Endothelial cell of umbilical vein (primary cell): Measurements from ENCODE around the gene ZNF438. TPM values are rescaled to one million over a fixed set of nuclear protein-coding genes. Genes with fewer than 3 reads are reported as not detected.

Source experiments
- BruUV-seq: library from RNA; stranded (reverse); fragments of 400-500 nt; replicated peaks from 2 replicates; lab custom pipeline; 2021; lab: Mats Ljungman, UMichigan
- CTCF ChIA-PET: fragments of 300-600, 350-600 bp; sonication (Branson Sonifier 250); formaldehyde crosslinking; loops from one replicate; lab custom pipeline; 2021; ENCODE audit warnings: antibody characterized with exemption, inconsistent platforms; lab: Charles Lee
- POLR2A ChIA-PET: fragments of 300-600, 350-600 bp; sonication (Branson Sonifier 250); formaldehyde crosslinking; loops from one replicate; lab custom pipeline; 2021; ENCODE audit warnings: antibody characterized with exemption, inconsistent platforms; lab: Charles Lee
- DNase-seq: peaks from one replicate; pipeline ENCODE4 v3.0.0-alpha.2; 2011; ENCODE audit warnings: low read depth, low spot score
- FAIRE-seq: peaks from 2 replicates; lab custom pipeline; 2011; peaks lifted over from hg19 to GRCh38; lab: Jason Lieb, UNC
- H2AFZ ChIP-seq: 2 replicates; pipeline ENCODE4 v1.6.0; 2012; ENCODE audit warnings: low read depth, low read length, control low read depth, inconsistent platforms
- H3K27ac ChIP-seq: 2 replicates; pipeline ENCODE4 v1.5.1; 2011; ENCODE audit warnings: low read depth, mild to moderate bottlenecking, control low read depth, low read length, moderate library complexity; ENCODE audit not compliant: insufficient read depth
- H3K27me3 ChIP-seq, 2 experiments: 2 replicates each; pipeline versions ENCODE4 v1.6.0 to v1.6.1; 2011; ENCODE audit warnings: low read length in 2 of 2, mixed read lengths in 1 of 2; ENCODE audit not compliant: control insufficient read depth in 2 of 2, insufficient read depth in 2 of 2
- H3K36me3 ChIP-seq, 2 experiments: 2 replicates in 1 of 2; 3 replicates in 1 of 2; pipeline ENCODE4 v1.5.1; 2011; ENCODE audit warnings: low read length in 2 of 2, mild to moderate bottlenecking in 1 of 2, moderate library complexity in 1 of 2; ENCODE audit not compliant: control insufficient read depth in 2 of 2, insufficient read depth in 2 of 2; ENCODE audit errors: extremely low read depth in 1 of 2
- H3K4me1 ChIP-seq: 3 replicates; pipeline ENCODE4 v1.5.1; 2011; ENCODE audit warnings: mild to moderate bottlenecking, low read length; ENCODE audit not compliant: control insufficient read depth, insufficient read depth; ENCODE audit errors: extremely low read depth
- H3K4me2 ChIP-seq: 2 replicates; pipeline ENCODE4 v1.6.1; 2011; ENCODE audit warnings: low read length, control low read depth, mixed read lengths; ENCODE audit not compliant: insufficient read depth
- H3K4me3 ChIP-seq, 3 experiments: fragments of 200-600 bp in 1 of 3; sonication (generic), shearing (Covaris generic) in 1 of 3; replicated peaks in 1 of 3; 2 replicates each; pipeline ENCODE4 v1.5.1; 2011 to 2016; ENCODE audit warnings: control low read depth in 3 of 3, low read length in 3 of 3, mild to moderate bottlenecking in 2 of 3, inconsistent platforms in 1 of 3, low read depth in 1 of 3, moderate library complexity in 1 of 3; ENCODE audit not compliant: insufficient read depth in 1 of 3
- H3K79me2 ChIP-seq: 2 replicates; pipeline ENCODE4 v1.6.0; 2012; ENCODE audit warnings: low read length, inconsistent platforms; ENCODE audit not compliant: control insufficient read depth, insufficient read depth
- H3K9ac ChIP-seq: replicated peaks from 2 replicates; pipeline ENCODE3; 2011; ENCODE audit warnings: low read length, control low read depth; ENCODE audit not compliant: insufficient read depth; ENCODE audit errors: extremely low read depth
- H3K9me1 ChIP-seq: replicated peaks from 3 replicates; pipeline ENCODE4 v1.6.0; 2011; ENCODE audit warnings: mild to moderate bottlenecking, low read length; ENCODE audit not compliant: control insufficient read depth, insufficient read depth; ENCODE audit errors: extremely low read depth
- H3K9me3 ChIP-seq: replicated peaks from 2 replicates; pipeline ENCODE4 v1.5.1; 2012; ENCODE audit warnings: low read length, inconsistent platforms; ENCODE audit not compliant: control insufficient read depth, insufficient read depth
- H4K20me1 ChIP-seq: replicated peaks from 2 replicates; pipeline ENCODE3; 2011; ENCODE audit warnings: mild to moderate bottlenecking, low read length; ENCODE audit not compliant: control insufficient read depth, insufficient read depth; ENCODE audit errors: extremely low read depth
- CTCF ChIP-seq, 2 donors: IDR thresholded peaks; 1 replicate in 1 of 2; 2 replicates in 1 of 2; pipeline ENCODE4 v1.5.1; 2011; ENCODE audit warnings: low read length in 2 of 2, mild to moderate bottlenecking in 2 of 2, moderate library complexity in 2 of 2, control low read depth in 1 of 2, inconsistent platforms in 1 of 2, low read depth in 1 of 2; ENCODE audit not compliant: insufficient read depth in 1 of 2; ENCODE audit errors: extremely low read depth in 1 of 2
- FOS ChIP-seq: IDR thresholded peaks from 2 replicates; pipeline ENCODE4 v1.6.1; 2011; ENCODE audit warnings: mild to moderate bottlenecking, low read length, moderate library complexity, borderline replicate concordance; ENCODE audit not compliant: insufficient read depth
- GATA2 ChIP-seq: IDR thresholded peaks from 2 replicates; pipeline ENCODE4 v1.7.0; 2011; ENCODE audit warnings: low read depth, mild to moderate bottlenecking, moderate library complexity, mixed read lengths, low read length; ENCODE audit not compliant: insufficient read length, insufficient read depth
- JUN ChIP-seq: IDR thresholded peaks from 2 replicates; pipeline ENCODE4 v1.6.1; 2011; ENCODE audit warnings: borderline replicate concordance, low read depth; ENCODE audit not compliant: insufficient read length, insufficient read depth
- POLR2AphosphoS5 ChIP-seq: IDR thresholded peaks from 2 replicates; pipeline ENCODE4 v1.6.1; 2012; ENCODE audit warnings: low read depth, mild to moderate bottlenecking, control low read depth, low read length, moderate library complexity; ENCODE audit not compliant: insufficient read depth
- dilution Hi-C: fragments of 300-500 bp; cut with MboI; formaldehyde crosslinking; loops from one replicate; pipeline ENCODE4 v1.15.0; 2019; ENCODE audit warnings: low sequenced_read_pairs; ENCODE audit not compliant: extremely low pct_ligation_motif_present
- intact Hi-C: fragments of 100-400 bp; cut with micrococcal nuclease; formaldehyde crosslinking; loops from one replicate; pipeline ENCODE4 v1.10.0; 2022
- polyA plus RNA-seq, 4 experiments: library from polyadenylated mRNA; depleted of rRNA in 3 of 4; stranded (reverse) in 3 of 4; unstranded in 1 of 4; fragments of >200 nt; gene quantifications; 2 replicates each; pipeline versions ENCODE4 v1.2.1 to v1.2.3, GENCODE V29; 2011 to 2012; ENCODE audit warnings: missing spikeins in 1 of 4
- total RNA-seq: library from RNA; stranded (reverse); gene quantifications from 2 replicates; pipeline ENCODE4 v1.2.3, GENCODE V29; 2021
- TF ChIP-seq, protein P1 (sequence below): IDR thresholded peaks from 2 replicates; pipeline ENCODE4 v1.6.1; 2011; ENCODE audit not compliant: insufficient read depth, insufficient read length

Gene ZNF438
- total and polyA plus RNA-seq, 2 donors (not counting 3 experiments of a cell fraction or from before 2014, with no cell fraction given): 7.2 to 15.1 TPM

DNA sequence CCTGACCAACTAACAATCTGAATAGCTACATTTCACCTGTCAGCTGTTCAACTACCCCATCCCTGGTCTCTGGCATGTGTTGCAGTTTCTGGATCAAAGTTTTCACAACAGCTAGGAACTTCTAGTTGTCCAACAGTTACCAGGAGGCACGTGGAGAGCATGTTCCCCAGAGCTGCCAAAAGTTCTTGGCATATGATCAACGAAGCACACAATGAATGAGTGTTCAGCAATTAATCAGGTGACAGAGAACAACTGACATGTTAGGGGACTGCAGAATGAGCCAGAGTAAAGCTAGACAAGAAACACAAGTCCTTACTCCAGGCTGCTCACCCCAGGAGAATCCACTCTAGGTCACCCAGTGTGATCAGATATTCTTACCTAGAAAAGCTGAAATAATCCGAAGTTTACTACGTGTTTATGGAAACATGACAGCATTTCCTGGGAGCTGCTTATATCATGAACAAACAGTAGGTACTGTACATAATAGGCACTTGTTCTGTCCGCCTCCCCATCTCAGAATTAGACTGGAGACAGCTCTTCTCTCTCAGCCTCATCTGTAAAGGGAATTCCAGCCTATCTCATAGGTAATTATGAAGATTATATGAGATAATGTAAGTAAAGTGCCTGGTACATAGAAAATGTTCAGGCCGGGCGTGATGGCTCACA lies 50.6 kb downstream of the ZNF438 start:
- Histone ChIP-seq H4K20me1 (no peaks in the 10 kb centered on the region), H3K79me2 (peaks cover 12% of the 10 kb centered on the region), H3K4me1 (peaks cover 39% of the 10 kb centered on the region), H3K27me3 (no peaks in the 10 kb centered on the region), H3K4me2 (no peak overlapping the region), H3K36me3 (peaks cover 0 to 8% of the 10 kb centered on the region in 2 experiments), H3K4me3 (no peak overlapping the region), H3K9ac (no peak overlapping the region), H3K9me1 (no peaks in the 10 kb centered on the region), H2AFZ (no peak overlapping the region), H3K9me3 (no peaks in the 10 kb centered on the region), H3K27ac (peak overlapping the region; percentile 22)
- BruUV-seq: no TSS peak
- intact Hi-C loops (no loop called here), dilution Hi-C loops (no loop called here)
- TF ChIP-seq, protein P1, sequence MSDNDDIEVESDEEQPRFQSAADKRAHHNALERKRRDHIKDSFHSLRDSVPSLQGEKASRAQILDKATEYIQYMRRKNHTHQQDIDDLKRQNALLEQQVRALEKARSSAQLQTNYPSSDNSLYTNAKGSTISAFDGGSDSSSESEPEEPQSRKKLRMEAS: peak; percentile 78
- no peak for TF ChIP-seq GATA2
- TF ChIP-seq POLR2AphosphoS5: peak; percentile 33
- TF ChIP-seq JUN: peak; percentile 43
- no peak for TF ChIP-seq CTCF (IDR thresholded peaks at IDR 0.05; ENCODE audit: extremely low read depth in 1 of 2, insufficient read depth in 1 of 2, low read depth in 1 of 2, low read length in 2 of 2)
- TF ChIP-seq FOS: no peak
- FAIRE-seq (peak; percentile 15), DNase-seq (peak; percentile 91)
- CTCF ChIA-PET: interaction anchor here (1.0 to 1.2 kb wide), 4 partner anchors 29 to 510 kb away, joined by 3 to 4 read pairs (median 3); no protein-coding TSS in a partner anchor
- POLR2A ChIA-PET: no interaction called here
